ENCODE results near the gene NDFIP2.

DNA sequence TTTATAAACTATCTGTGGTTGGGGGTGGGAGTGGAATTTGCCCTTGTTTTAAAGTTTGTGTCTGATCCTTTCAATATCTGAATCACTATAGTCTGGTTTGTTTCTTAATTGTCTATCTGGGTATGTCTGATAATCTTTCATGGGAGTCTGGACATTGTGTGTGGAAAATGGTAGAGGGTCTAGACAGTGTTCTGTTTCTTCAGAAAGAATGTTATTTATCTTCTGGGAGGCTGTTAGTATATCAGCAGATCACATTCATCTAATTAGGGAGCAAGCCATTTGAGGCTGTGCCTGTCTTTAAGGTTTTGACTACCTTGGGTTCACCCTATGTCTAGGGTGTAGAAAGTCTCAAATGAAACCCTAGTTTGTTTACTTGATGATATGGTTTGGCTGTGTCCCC lies 110.5 kb downstream of the NDFIP2 start:
- TF ChIP-seq POLR2A (IDR thresholded peaks at IDR 0.05) = no peak
- TF ChIP-seq, protein P1, sequence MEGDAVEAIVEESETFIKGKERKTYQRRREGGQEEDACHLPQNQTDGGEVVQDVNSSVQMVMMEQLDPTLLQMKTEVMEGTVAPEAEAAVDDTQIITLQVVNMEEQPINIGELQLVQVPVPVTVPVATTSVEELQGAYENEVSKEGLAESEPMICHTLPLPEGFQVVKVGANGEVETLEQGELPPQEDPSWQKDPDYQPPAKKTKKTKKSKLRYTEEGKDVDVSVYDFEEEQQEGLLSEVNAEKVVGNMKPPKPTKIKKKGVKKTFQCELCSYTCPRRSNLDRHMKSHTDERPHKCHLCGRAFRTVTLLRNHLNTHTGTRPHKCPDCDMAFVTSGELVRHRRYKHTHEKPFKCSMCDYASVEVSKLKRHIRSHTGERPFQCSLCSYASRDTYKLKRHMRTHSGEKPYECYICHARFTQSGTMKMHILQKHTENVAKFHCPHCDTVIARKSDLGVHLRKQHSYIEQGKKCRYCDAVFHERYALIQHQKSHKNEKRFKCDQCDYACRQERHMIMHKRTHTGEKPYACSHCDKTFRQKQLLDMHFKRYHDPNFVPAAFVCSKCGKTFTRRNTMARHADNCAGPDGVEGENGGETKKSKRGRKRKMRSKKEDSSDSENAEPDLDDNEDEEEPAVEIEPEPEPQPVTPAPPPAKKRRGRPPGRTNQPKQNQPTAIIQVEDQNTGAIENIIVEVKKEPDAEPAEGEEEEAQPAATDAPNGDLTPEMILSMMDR (IDR thresholded peaks at IDR 0.05) = no peak
